Astrocyte (in vitro differentiated cells and primary cell): Measurements from ENCODE around the gene REG4. TPM values are rescaled to one million over a fixed set of nuclear protein-coding genes. Genes with fewer than 3 reads are reported as not detected.
"Not testable (repeated sequence)": the region's sequence is repeated elsewhere in the genome, so short reads cannot be mapped to it uniquely, and the experiment has no call there.

ENCODE experiments used
- DNase-seq: peaks from one replicate; pipeline ENCODE4 v3.0.0-alpha.2; 2010; ENCODE audit warnings: low read depth
- FAIRE-seq: peaks from 2 replicates; lab custom pipeline; 2011; peaks lifted over from hg19 to GRCh38; lab: Jason Lieb, UNC
- H2AFZ ChIP-seq: 2 replicates; pipeline ENCODE4 v1.6.0; 2012; ENCODE audit warnings: low read depth, low read length, inconsistent platforms
- H3K27ac ChIP-seq: 2 replicates; pipeline ENCODE4 v1.5.1; 2011; ENCODE audit warnings: low read depth, low read length, inconsistent platforms
- H3K27me3 ChIP-seq: 2 replicates; pipeline ENCODE4 v1.6.0; 2011; ENCODE audit warnings: low read length, inconsistent platforms; ENCODE audit not compliant: insufficient read depth
- H3K36me3 ChIP-seq: 2 replicates; pipeline ENCODE4 v1.5.1; 2011; ENCODE audit warnings: low read length, inconsistent platforms; ENCODE audit not compliant: insufficient read depth
- H3K4me1 ChIP-seq: 2 replicates; pipeline ENCODE4 v1.5.1; 2011; ENCODE audit warnings: low read length, inconsistent platforms; ENCODE audit not compliant: insufficient read depth
- H3K4me2 ChIP-seq: 2 replicates; pipeline ENCODE4 v1.6.0; 2012; ENCODE audit warnings: low read length, inconsistent platforms
- H3K4me3 ChIP-seq: 2 replicates; pipeline ENCODE4 v1.5.1; 2011; ENCODE audit warnings: low read depth, mild to moderate bottlenecking, low read length, inconsistent platforms; ENCODE audit not compliant: insufficient read depth
- H3K79me2 ChIP-seq: 2 replicates; pipeline ENCODE4 v1.6.0; 2012; ENCODE audit warnings: mild to moderate bottlenecking, low read length, inconsistent platforms; ENCODE audit not compliant: insufficient read depth
- H3K9ac ChIP-seq: 2 replicates; pipeline ENCODE4 v1.6.0; 2012; ENCODE audit warnings: mild to moderate bottlenecking, low read length, inconsistent platforms
- H3K9me3 ChIP-seq: 2 replicates; pipeline ENCODE4 v1.5.1; 2012; ENCODE audit warnings: low read depth, mild to moderate bottlenecking, low read length, inconsistent platforms; ENCODE audit not compliant: insufficient read depth
- H4K20me1 ChIP-seq: 2 replicates; pipeline ENCODE4 v1.6.0; 2012; ENCODE audit warnings: low read length, inconsistent platforms; ENCODE audit not compliant: insufficient read depth
- H3K27ac Mint-ChIP-seq: one replicate; pipeline ENCODE4 v1.8.0; 2021; ENCODE audit warnings: mild to moderate bottlenecking, mixed read lengths; ENCODE audit not compliant: unreplicated experiment
- H3K27me3 Mint-ChIP-seq: one replicate; pipeline ENCODE4 v1.8.0; 2021; ENCODE audit warnings: low read depth, mixed read lengths; ENCODE audit not compliant: unreplicated experiment
- H3K36me3 Mint-ChIP-seq: one replicate; pipeline ENCODE4 v1.8.0; 2021; ENCODE audit warnings: low read depth, mixed read lengths; ENCODE audit not compliant: unreplicated experiment
- H3K4me1 Mint-ChIP-seq: one replicate; pipeline ENCODE4 v1.8.0; 2021; ENCODE audit warnings: low read depth, mixed read lengths; ENCODE audit not compliant: unreplicated experiment
- H3K4me3 Mint-ChIP-seq: one replicate; pipeline ENCODE4 v1.8.0; 2021; ENCODE audit warnings: mild to moderate bottlenecking, moderate library complexity, mixed read lengths; ENCODE audit not compliant: unreplicated experiment
- H3K9me3 Mint-ChIP-seq: one replicate; pipeline ENCODE4 v1.8.0; 2021; ENCODE audit warnings: mild to moderate bottlenecking, mixed read lengths; ENCODE audit not compliant: unreplicated experiment
- CTCF ChIP-seq: IDR thresholded peaks from 2 replicates; pipeline ENCODE4 v1.5.1; 2011; ENCODE audit warnings: low read depth, mild to moderate bottlenecking, inconsistent platforms, low read length, moderate library complexity; ENCODE audit not compliant: insufficient read depth
- EZH2 ChIP-seq: IDR thresholded peaks from 2 replicates; pipeline ENCODE4 v1.6.1; 2012; ENCODE audit warnings: mild to moderate bottlenecking, low read length, inconsistent platforms; ENCODE audit not compliant: insufficient read depth
- total RNA-seq: library from RNA; stranded (reverse); gene quantifications from 2 replicates; pipeline ENCODE4 v1.2.1, GENCODE V29; 2021

Gene REG4
- total RNA-seq, 1 donor from 2014 or later = not detected

GRCh38 chr1:119834990-119835389 is 23.7 kb upstream of the REG4 start:
- no peaks in the 10 kb centered on the region for H3K9me3 Mint-ChIP-seq
- peaks cover 16% of the 10 kb centered on the region for H3K27me3 Mint-ChIP-seq
- no peak overlapping the region for H3K4me3 ChIP-seq
- no peaks in the 10 kb centered on the region for H3K4me1 Mint-ChIP-seq
- no peak overlapping the region for H3K27ac Mint-ChIP-seq
- FAIRE-seq (no peak), DNase-seq (no peak)
- H3K27ac ChIP-seq = no peak overlapping the region
- no peaks in the 10 kb centered on the region for H3K4me1 ChIP-seq
- H4K20me1 ChIP-seq = no peaks in the 10 kb centered on the region
- H2AFZ ChIP-seq = no peak overlapping the region
- H3K27me3 ChIP-seq = peaks cover 25% of the 10 kb centered on the region
- H3K4me3 Mint-ChIP-seq = no peak overlapping the region
- H3K9ac ChIP-seq = no peak overlapping the region
- H3K36me3 Mint-ChIP-seq = peaks cover 3% of the 10 kb centered on the region
- TF ChIP-seq EZH2 (no peak), CTCF (no peak)
- H3K9me3 ChIP-seq = no peaks in the 10 kb centered on the region
- H3K79me2 ChIP-seq = no peaks in the 10 kb centered on the region
- no peak overlapping the region for H3K4me2 ChIP-seq
- H3K36me3 ChIP-seq = no peaks in the 10 kb centered on the region

- peaks cover 5% of the 10 kb centered on the region for H3K27me3 Mint-ChIP-seq
- no peaks in the 10 kb centered on the region for H3K79me2 ChIP-seq
- no peak overlapping the region for H3K27ac ChIP-seq
- no peak overlapping the region for H3K4me3 ChIP-seq
- peaks cover 15% of the 10 kb centered on the region for H3K27me3 ChIP-seq
- H3K4me1 Mint-ChIP-seq = no peaks in the 10 kb centered on the region
- no peak overlapping the region for H3K9ac ChIP-seq
- H3K27ac Mint-ChIP-seq = no peak overlapping the region
- FAIRE-seq = no peak
- H3K4me2 ChIP-seq = no peak overlapping the region
- peaks cover 3% of the 10 kb centered on the region for H3K36me3 Mint-ChIP-seq
- H3K9me3 ChIP-seq = no peaks in the 10 kb centered on the region
- H3K36me3 ChIP-seq = no peaks in the 10 kb centered on the region
- no peaks in the 10 kb centered on the region for H4K20me1 ChIP-seq
- H3K4me1 ChIP-seq = no peaks in the 10 kb centered on the region
- H3K4me3 Mint-ChIP-seq = no peak overlapping the region
- TF ChIP-seq EZH2 = no peak
- TF ChIP-seq CTCF = no peak
- no peaks in the 10 kb centered on the region for H3K9me3 Mint-ChIP-seq
- no peak overlapping the region for H2AFZ ChIP-seq
- no peak for DNase-seq
These were observed 19.8 kb upstream of the REG4 start for GRCh38 chr1:119831027-119831426.

GRCh38 chr1:119829625-119830024 is 18.4 kb upstream of the REG4 start:
- Histone ChIP-seq H3K9ac (no peak overlapping the region), H2AFZ (no peak overlapping the region), H3K4me1 (no peaks in the 10 kb centered on the region), H3K4me3 (no peak overlapping the region), H3K36me3 (no peaks in the 10 kb centered on the region), H3K79me2 (no peaks in the 10 kb centered on the region), H3K4me2 (no peak overlapping the region), H4K20me1 (no peaks in the 10 kb centered on the region), H3K27me3 (peaks cover 6% of the 10 kb centered on the region), H3K9me3 (no peaks in the 10 kb centered on the region), H3K27ac (no peak overlapping the region)
- H3K4me3 Mint-ChIP-seq = no peak overlapping the region
- no peaks in the 10 kb centered on the region for H3K9me3 Mint-ChIP-seq
- no peak for FAIRE-seq
- TF ChIP-seq CTCF = no peak
- TF ChIP-seq EZH2 = no peak
- H3K4me1 Mint-ChIP-seq = no peaks in the 10 kb centered on the region
- H3K27ac Mint-ChIP-seq = no peak overlapping the region
- no peaks in the 10 kb centered on the region for H3K36me3 Mint-ChIP-seq
- no peak for DNase-seq
- H3K27me3 Mint-ChIP-seq = no peaks in the 10 kb centered on the region

GRCh38 chr1:119829006-119829405 is 17.7 kb upstream of the REG4 start:
- H3K9ac ChIP-seq, H3K4me2 ChIP-seq, H3K27ac Mint-ChIP-seq, FAIRE-seq, H3K4me1 ChIP-seq, H3K36me3 Mint-ChIP-seq, H3K4me3 Mint-ChIP-seq, H3K27ac ChIP-seq, H3K9me3 ChIP-seq, H3K27me3 ChIP-seq, H3K9me3 Mint-ChIP-seq, H3K36me3 ChIP-seq, H3K79me2 ChIP-seq, H3K27me3 Mint-ChIP-seq, H2AFZ ChIP-seq, DNase-seq, H3K4me3 ChIP-seq, H4K20me1 ChIP-seq, H3K4me1 Mint-ChIP-seq: not testable (repeated sequence)
